Left lobe of liver (tissue), 2 donors: ENCODE results near the gene PUS7. TPM values are rescaled to one million over a fixed set of nuclear protein-coding genes. Genes with fewer than 3 reads are reported as not detected.
A peak's percentile ranks its signal among the peaks of the same experiment; 100 is the strongest.
"Not testable (repeated sequence)": the region's sequence is repeated elsewhere in the genome, so short reads cannot be mapped to it uniquely, and the experiment has no call there.

Experiments used
- ATAC-seq: fragments of 200-7000 bp; cut with Tn5 transposase; one replicate; pipeline ENCODE4 v1.9.1; 2020; ENCODE audit warnings: mild to moderate bottlenecking, moderate library complexity
- DNase-seq: peaks from one replicate; pipeline ENCODE4 v3.0.0-alpha.2; 2020; ENCODE audit warnings: low spot score
- total RNA-seq: library from RNA; stranded (reverse); gene quantifications from one replicate; pipeline ENCODE4 v1.2.1, GENCODE V29; 2021
- donor health status: DM: no; HTN: no; CAD: no; lungs with moderate emphysema.
- donor health status: DM: no; HTN: yes; CAD: no.

PUS7 gene
- total RNA-seq, 1 donor from 2014 or later = 4.9 TPM

DNA sequence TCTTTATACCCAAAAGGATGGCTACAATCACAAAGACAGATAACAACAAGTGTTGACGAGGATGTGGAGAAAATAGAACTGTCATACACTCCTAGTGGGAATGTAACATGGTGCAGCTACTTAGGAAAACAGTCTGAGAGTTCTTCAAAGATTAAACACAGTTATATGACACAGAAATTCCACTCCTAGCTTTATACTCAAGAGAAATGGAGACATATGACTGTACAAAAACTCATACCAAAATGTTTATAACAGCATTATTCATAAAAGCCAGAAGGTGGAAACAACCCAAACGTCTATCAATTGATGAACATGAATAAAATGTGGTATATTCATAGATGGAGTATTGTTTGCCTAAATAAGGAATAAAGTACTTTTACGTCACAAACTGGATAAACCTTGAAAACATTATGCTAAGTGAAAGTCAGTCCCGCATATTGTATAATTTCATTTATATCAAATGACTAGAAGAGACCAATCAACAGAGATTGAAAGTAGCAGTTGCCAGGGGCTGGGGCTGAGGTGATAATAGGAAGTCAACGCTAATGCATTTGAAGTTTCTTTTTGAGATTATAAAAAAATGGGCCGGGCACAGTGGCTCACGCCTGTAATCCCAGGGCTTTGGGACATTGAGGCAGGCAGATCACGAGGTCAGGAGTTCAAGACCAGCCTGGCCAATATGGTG lies 71.8 kb downstream of the PUS7 start:
- DNase-seq (no peak), ATAC-seq (no peak)

DNA sequence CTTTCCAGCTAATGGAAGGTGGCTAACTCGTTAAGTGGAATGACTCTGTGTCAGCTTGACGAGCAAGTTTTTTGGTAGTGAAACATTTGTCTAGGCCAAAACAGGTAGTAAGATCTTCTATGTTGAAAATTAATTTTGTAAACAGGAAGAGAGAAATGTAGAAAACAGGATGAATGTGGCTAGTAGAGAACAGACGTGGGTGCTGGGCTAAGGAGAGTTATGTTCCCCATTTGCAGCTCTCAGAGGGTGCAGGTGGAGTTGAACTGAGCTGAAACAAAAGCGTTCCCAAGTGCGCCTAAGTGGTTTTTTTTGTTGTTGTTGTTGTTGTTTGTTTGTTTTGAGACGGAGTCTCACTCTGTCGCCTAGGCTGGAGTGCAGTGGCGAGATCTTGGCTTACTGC lies 73.9 kb downstream of the PUS7 start:
- ATAC-seq = no peak
- DNase-seq = no peak

DNA sequence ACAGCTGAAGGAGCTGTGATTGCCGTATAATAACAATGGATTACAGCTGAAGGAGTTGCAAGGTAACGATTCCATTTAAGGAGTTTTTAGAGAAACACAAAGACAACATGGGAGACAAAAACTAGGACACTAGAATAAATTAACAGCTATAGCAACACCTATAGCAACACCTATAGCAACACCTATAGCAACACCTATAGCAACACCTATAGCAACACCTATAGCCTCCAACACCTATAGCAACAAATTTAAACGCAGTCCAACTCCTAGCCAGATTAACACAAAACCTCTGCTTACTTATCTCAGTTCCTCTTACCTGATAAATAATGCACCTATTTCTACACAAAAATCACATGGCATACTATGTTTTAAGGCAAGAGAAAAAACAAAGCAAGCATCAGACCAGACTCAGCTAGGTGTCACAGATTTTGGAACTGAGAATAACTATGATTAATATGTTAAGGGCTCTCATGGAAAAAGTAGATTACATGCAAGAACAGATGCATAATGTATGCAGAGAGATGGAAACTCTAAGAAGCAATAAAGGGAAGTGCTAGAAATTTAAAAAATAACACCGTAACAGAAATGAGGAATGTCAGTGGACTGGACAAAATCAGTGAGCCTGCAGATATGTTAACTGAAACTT lies 77.6 kb downstream of the PUS7 start:
- DNase-seq (no peak), ATAC-seq (no peak)

DNA sequence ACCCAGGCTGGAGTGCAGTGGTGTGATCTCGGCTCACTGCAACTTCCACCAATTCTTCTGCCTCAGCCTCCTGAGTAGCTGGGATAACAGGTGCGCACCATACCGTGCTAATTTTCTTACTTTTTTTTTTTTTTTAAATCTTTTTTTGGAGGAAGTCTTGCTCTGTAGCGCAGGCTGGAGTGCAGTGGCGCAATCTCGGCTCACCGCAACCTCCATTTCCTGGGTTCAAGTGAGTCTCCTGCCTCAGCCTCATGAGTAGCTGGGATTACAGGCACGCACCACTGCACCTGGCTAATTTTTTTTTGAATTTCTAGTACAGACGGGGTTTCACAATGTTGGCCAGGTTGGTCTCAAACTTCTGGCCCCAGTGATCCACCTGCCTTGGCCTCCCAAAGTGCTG lies 79.9 kb downstream of the PUS7 start:
- not testable (repeated sequence) for DNase-seq, ATAC-seq

DNA sequence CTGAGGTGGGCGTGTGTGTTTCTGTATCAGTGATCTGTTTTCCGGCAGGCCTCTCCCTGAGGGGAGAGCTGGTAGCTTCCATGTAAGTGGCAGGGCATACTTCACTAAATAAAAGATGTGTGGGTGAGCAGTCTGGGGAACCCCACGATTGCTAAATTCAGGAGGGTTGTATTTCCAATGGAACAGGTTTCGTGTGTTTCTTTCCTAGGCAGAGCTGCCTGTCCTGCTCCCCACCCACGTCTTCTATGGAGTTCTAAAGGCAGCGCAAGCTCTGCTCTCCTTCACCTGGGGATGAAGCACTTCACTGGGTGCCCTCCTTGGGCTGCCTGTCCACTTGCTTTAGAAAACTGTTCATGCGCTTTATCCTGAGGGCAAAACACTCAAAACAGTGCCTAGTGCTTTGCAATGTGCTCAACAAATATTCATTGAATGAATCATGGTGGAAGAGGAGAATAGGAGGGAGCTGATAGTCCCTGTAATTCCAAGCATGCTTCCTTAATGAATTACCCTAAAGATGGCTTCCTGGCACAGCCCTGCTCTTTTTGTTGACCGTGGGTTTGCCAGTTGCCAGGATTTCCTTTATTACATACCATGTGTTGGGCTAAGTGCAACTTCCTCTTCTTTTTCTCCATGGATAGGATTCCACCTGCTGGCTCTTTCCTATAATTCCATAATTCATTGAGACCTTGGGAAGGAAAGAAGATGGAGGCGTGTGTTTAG lies 82.7 kb downstream of the PUS7 start:
- DNase-seq = no peak
- no peak for ATAC-seq

DNA sequence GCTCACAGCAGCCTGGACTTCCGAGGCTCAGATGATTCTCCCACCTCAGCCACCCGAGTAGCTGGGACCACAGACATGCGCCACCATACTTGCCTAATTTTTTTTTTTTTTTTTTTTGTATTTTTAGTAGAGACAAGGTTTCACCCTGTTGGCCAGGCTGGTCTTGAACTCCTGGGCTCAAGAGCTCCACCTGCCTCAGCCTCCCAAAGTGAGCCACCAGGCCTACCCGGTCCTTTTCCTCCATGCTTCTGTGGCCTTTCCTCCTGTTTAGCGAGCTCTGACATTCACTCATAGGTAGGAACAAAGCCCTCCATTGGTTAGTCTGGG lies 83.3 kb downstream of the PUS7 start:
- ATAC-seq = no peak
- DNase-seq = no peak

DNA sequence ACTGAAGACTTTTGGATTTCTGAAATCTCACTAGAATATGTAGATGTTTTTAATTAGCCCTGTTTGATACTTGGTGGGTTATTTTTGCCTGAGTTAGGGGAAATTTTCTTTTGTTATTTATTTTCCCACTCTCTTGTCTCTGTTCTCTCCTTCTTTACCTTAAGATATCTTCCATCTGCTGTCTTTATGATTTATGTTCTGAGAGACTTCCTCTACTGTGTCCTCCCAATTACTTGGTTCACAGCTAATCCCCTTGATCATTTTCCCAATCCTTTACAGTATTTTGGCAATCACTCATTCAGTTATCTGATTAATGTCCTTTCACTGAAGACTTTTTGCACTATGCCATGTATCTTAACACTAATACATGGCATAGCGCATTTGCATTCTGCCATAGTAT lies 83.8 kb downstream of the PUS7 start:
- no peak for DNase-seq
- no peak for ATAC-seq

DNA sequence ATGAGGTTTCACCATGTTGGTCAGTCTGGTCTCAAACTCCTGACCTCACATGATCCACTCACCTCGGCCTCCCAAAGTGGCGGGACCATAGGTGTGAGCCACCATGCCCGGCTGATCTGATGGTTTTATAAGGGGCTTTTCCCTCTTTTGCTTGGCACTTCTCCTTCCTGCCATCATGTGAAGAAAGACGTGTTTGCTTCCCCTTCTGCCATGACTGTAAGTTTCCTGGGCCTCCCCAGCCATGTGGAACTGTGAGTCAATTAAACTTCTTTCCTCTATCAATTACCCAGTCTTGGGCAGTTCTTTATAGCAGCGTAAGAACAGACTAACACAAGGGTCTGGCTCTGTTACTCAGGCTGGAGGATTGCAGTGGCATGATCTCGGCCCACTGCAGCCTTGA lies 84.7 kb downstream of the PUS7 start:
- not testable (repeated sequence) for DNase-seq, ATAC-seq

DNA sequence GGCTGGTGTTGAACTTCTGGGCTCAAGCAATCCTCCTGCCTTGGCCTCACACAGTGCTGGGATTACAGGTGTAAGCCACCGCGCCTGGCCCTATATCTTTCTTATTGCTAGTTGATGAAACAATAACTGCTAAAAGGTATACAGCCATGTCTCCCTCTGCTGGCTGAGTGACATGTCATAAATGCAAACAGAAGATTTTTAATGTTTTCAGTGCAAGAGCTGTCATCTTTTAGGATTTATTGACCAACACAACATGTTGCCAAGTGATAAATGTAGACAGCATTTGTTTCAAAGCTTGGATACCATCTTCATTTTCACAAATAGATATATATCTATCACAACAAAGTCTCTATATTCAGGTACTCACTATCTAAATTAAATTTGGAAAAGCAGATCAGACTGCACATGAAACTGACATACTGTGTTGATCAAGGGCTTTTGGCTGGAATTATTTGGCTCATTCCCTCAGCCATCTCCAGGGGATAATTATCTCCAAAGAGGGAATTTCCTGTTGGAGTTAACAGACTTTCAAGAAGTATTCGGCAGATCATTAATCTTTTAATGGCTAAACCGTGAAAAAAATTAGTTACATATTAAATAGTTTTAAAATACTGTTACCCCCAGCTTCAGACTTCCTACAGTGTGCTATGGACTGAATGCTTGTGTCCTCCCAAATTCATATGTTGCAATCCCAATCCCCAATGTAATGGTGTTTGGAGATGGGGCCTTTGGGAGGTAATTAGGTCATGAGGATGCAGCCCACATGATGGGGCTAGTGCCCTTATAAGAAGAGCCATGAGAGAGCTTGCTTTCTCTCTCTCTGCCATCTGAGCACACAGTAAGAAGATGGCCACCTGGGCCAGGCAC lies 92.1 kb downstream of the PUS7 start:
- DNase-seq (no peak), ATAC-seq (peak; percentile 60)

DNA sequence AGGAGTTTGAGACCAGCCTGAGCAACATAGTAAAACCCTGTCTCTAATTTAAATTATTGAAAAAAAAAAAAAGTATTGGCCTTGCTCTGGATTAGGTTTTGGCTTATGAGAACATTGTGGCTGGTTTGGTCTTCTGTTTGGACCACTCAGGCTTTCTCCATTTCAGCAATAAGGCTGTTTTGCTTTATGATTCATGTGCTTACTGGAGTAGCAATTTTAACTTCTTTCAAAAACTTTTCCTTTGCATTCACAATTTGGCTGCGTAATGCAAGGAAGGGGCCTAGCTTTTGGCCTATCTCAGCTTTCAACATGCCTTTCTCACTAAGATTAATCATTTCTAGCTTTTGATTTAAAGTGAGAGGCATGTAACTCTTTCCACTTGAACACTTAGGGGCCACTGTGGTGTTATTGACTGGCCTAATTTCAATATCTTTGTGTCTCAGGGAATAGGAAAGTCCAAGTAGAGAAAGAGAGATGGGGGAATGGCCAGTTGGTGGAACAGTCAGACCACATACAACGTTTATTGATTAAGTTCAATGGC lies 95.4 kb downstream of the PUS7 start:
- ATAC-seq (no peak), DNase-seq (no peak)

DNA sequence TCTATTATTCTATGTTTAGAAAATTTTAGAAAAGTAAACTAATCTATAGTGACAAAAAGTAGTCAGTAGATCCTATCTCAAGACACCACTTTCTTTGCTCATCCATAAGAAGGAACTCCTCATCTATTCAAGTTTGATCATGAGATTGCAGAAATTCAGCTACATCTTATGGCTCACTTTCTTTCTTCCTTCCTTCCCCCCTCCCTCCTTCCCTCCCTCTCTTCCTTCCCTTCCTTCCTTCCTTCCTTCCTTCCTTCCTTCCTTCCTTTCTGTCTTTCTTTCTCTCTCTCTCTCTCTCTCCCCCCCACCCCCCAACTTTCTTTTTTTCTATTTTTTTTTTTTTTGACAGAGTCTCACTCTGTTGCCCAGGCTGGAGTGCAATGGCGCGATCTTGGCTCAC lies 98.1 kb downstream of the PUS7 start:
- ATAC-seq = no peak

DNA sequence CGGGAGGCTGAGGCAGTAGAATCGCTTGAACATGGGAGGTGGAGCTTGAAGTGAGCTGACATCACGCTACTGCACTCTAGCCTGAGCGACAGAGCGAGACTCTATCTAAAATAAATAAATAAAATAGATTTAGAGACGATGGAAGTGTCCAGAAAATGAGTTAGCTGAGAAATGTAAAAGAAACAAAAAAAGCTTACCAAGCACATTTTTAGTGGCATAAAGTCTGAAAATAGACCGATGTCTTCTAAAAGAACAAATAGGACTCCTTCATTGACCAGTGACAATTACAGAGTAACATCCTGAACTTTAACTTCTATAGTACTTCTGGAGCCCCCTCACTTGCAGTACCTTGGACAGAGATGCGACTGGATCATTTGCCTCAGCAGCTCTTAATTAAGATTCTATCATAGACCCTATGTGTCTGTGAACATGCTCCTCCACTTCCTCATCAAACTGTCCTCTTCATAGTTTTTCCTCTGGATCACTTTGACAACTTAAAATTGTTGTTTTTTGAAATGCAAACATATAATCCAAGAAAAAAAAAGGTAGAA lies 108.1 kb downstream of the PUS7 start:
- ATAC-seq (no peak), DNase-seq (no peak)

More for the DNA sequence above, 98.1 kb downstream of the PUS7 start:
- no peak for DNase-seq

DNA sequence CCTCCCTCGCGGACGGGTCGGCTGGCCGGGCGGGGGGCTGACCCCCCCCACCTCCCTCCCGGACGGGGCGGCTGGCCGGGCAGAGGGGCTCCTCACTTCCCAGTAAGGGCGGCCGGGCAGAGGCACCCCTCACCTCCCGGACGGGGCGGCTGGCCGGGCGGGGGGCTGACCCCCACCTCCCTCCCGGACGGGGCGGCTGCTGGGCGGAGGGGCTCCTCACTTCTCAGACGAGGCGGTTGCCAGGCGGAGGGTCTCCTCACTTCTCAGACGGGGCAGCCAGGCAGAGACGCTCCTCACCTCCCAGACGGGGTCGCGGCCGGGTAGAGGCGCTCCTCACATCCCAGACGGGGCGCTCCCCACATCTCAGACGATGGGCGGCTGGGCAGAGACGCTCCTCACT lies 111.3 kb downstream of the PUS7 start:
- not testable (repeated sequence) for ATAC-seq, DNase-seq

DNA sequence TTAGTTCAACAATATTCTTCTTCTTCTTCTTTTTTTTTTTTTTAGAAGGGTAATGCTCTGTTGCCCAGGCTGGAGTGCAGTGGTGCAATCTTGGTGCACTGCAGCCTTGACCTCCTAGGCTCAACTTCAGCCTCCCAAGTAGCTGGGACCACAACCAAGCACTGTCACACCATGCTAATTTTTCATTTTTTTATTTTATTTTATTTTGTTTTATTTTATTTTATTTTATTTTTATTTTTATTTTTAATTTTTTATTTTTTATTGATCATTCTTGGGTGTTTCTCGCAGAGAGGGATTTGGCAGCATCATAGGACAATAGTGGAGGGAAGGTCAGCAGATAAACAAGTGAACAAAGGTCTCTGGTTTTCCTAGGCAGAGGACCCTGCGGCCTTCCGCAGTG lies 112.3 kb downstream of the PUS7 start:
- ATAC-seq, DNase-seq: not testable (repeated sequence)

DNA sequence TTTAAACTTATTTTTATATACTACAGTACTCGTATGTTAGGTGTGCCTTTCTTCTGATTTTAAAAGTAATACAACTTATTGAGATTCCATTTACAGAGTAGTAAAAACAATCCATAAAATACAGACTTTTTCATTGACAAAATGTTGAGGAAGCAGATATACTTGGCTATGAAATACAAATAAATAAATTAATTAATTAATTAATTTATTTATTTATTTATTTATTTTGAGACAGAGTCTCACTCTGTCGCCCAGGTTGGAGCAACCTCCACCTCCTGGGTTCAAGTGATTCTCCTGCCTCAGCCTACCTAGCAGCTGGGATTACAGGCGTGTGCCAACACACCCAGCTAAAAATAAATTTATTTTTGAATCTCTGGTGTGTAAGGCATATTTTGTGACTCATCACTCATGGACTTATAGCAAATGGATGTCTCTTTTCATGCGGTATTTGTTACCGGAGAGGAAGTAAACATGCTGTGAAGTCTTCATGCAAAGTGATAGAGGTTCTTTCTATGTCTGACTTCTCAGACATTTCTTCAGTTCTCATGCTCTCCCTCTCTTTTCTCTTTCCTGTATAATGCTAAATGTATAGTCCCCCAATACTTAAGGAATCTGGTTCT lies 113.2 kb downstream of the PUS7 start:
- DNase-seq = no peak
- no peak for ATAC-seq

Other genes starting within 250 kb of the PUS7 start
- gene SRPK2, start 133.3 kb downstream of the PUS7 start, total RNA-seq = 15.5 TPM
- gene RINT1, start 9.9 kb upstream of the PUS7 start, total RNA-seq = 10.0 TPM
- not detected for gene EFCAB10, start 59.2 kb upstream of the PUS7 start, total RNA-seq